Activated T-cell treated with anti-CD3 and anti-CD28 coated beads, Interleukin-2, amount 50 U/mL, for 1 hour (primary cell): ENCODE results near the gene CAMTA1.

Source experiments
- DNase-seq: peaks from one replicate; pipeline ENCODE4 v3.0.0-alpha.2; 2020

CAMTA1 gene

GRCh38 chr1:7448986-7449385 is 663.7 kb downstream of the CAMTA1 start:
- DNase-seq, result no peak

- no peak for DNase-seq
These were observed 664.5 kb downstream of the CAMTA1 start for GRCh38 chr1:7449750-7450149.

GRCh38 chr1:7450838-7451237 is 665.6 kb downstream of the CAMTA1 start:
- no peak for DNase-seq

- no peak for DNase-seq
These were observed 667.8 kb downstream of the CAMTA1 start for GRCh38 chr1:7453038-7453437.

- no peak for DNase-seq
These were observed 669.0 kb downstream of the CAMTA1 start for GRCh38 chr1:7454052-7454815.

- DNase-seq, result no peak
These were observed 669.9 kb downstream of the CAMTA1 start for GRCh38 chr1:7454895-7455784.

GRCh38 chr1:7455796-7456721 is 670.8 kb downstream of the CAMTA1 start:
- no peak for DNase-seq

GRCh38 chr1:7456722-7457082 is 671.4 kb downstream of the CAMTA1 start:
- no peak for DNase-seq

- no peak for DNase-seq
These were observed 672.6 kb downstream of the CAMTA1 start for GRCh38 chr1:7457811-7458210.

GRCh38 chr1:7458946-7459345 is 673.7 kb downstream of the CAMTA1 start:
- no peak for DNase-seq

GRCh38 chr1:7459914-7460313 is 674.7 kb downstream of the CAMTA1 start:
- DNase-seq, result no peak

- DNase-seq, result no peak
These were observed 675.6 kb downstream of the CAMTA1 start for GRCh38 chr1:7460807-7461206.

GRCh38 chr1:7462617-7463016 is 677.4 kb downstream of the CAMTA1 start:
- no peak for DNase-seq

- DNase-seq, result no peak
These were observed 678.3 kb downstream of the CAMTA1 start for GRCh38 chr1:7463526-7463925.

- no peak for DNase-seq
These were observed 679.5 kb downstream of the CAMTA1 start for GRCh38 chr1:7464736-7465135.

- no peak for DNase-seq
These were observed 682.4 kb downstream of the CAMTA1 start for GRCh38 chr1:7467476-7468175.

GRCh38 chr1:7468248-7468647 is 683.0 kb downstream of the CAMTA1 start:
- DNase-seq, result no peak

GRCh38 chr1:7469255-7469938 is 684.1 kb downstream of the CAMTA1 start:
- no peak for DNase-seq

GRCh38 chr1:7470904-7471638 is 685.8 kb downstream of the CAMTA1 start:
- DNase-seq, result no peak

GRCh38 chr1:7471836-7472235 is 686.6 kb downstream of the CAMTA1 start:
- no peak for DNase-seq
